NCI-H1048 (cell line): Measurements from ENCODE around the gene LBX2.
"Not testable (repeated sequence)": the region's sequence is repeated elsewhere in the genome, so short reads cannot be mapped to it uniquely, and the experiment has no call there.

Experiments
- DNase-seq: peaks from one replicate; lab custom pipeline; 2025; lab: John Stamatoyannopoulos, UW

LBX2 gene

GRCh38 chr2:74482801-74483674, 16.4 kb downstream of the LBX2 start, which contains the start of the genes CCDC142 and TTC31:
CCDC142 (minus strand) TSS chr2:74482998; CDS start chr2:74482837, 161 bp downstream.
TTC31 (plus strand) TSS chr2:74483081; CDS start chr2:74483096, 15 bp downstream.
- DNase-seq, result peak; percentile 89

GRCh38 chr2:74481961-74482800, 17.2 kb downstream of the LBX2 start:
- DNase-seq, result no peak

GRCh38 chr2:74481431-74481830, 18.0 kb downstream of the LBX2 start:
- DNase-seq, result no peak

- no peak for DNase-seq
Observed at GRCh38 chr2:74474899-74475298, 24.5 kb downstream of the LBX2 start.

- no peak for DNase-seq
Observed at GRCh38 chr2:74474481-74474880, 24.9 kb downstream of the LBX2 start.

- no peak for DNase-seq
Observed at GRCh38 chr2:74472945-74473258, 26.5 kb downstream of the LBX2 start.

- DNase-seq, result peak; percentile 84
Observed at GRCh38 chr2:74472086-74472944, 27.1 kb downstream of the LBX2 start, which contains the start of gene MRPL53. MRPL53 (minus strand) TSS chr2:74472680; CDS start chr2:74472660, 20 bp downstream.

GRCh38 chr2:74471332-74472065, 27.9 kb downstream of the LBX2 start:
- no peak for DNase-seq

GRCh38 chr2:74470742-74471141, 28.7 kb downstream of the LBX2 start:
- not testable (repeated sequence) for DNase-seq

- no peak for DNase-seq
Observed at GRCh38 chr2:74464406-74464805, 35.0 kb downstream of the LBX2 start.

- no peak for DNase-seq
Observed at GRCh38 chr2:74462786-74463105, 36.7 kb downstream of the LBX2 start.

- DNase-seq, result no peak
Observed at GRCh38 chr2:74462054-74462785, 37.2 kb downstream of the LBX2 start.

- no peak for DNase-seq
Observed at GRCh38 chr2:74461187-74462053, 38.0 kb downstream of the LBX2 start.

- DNase-seq, result not testable (repeated sequence)
Observed at GRCh38 chr2:74460187-74460586, 39.2 kb downstream of the LBX2 start.

GRCh38 chr2:74459503-74460118, 39.8 kb downstream of the LBX2 start:
- DNase-seq, result not testable (repeated sequence)

GRCh38 chr2:74458938-74459363, 40.5 kb downstream of the LBX2 start:
- DNase-seq, result no peak

GRCh38 chr2:74458132-74458937, 41.1 kb downstream of the LBX2 start, which contains the start of gene WBP1:
WBP1 (plus strand) TSS chr2:74458438; CDS start chr2:74458603, 165 bp downstream.
- DNase-seq, result peak; percentile 99

- DNase-seq, result peak; percentile 51
Observed at GRCh38 chr2:74457549-74458131, 41.8 kb downstream of the LBX2 start.
